ENCODE results near the gene DDOST. TPM values are rescaled to one million over a fixed set of nuclear protein-coding genes. Genes with fewer than 3 reads are reported as not detected.
A peak's percentile ranks its signal among the peaks of the same experiment; 100 is the strongest.

DDOST gene
- total RNA-seq, 1 donor from 2014 or later: 347 TPM

DNA sequence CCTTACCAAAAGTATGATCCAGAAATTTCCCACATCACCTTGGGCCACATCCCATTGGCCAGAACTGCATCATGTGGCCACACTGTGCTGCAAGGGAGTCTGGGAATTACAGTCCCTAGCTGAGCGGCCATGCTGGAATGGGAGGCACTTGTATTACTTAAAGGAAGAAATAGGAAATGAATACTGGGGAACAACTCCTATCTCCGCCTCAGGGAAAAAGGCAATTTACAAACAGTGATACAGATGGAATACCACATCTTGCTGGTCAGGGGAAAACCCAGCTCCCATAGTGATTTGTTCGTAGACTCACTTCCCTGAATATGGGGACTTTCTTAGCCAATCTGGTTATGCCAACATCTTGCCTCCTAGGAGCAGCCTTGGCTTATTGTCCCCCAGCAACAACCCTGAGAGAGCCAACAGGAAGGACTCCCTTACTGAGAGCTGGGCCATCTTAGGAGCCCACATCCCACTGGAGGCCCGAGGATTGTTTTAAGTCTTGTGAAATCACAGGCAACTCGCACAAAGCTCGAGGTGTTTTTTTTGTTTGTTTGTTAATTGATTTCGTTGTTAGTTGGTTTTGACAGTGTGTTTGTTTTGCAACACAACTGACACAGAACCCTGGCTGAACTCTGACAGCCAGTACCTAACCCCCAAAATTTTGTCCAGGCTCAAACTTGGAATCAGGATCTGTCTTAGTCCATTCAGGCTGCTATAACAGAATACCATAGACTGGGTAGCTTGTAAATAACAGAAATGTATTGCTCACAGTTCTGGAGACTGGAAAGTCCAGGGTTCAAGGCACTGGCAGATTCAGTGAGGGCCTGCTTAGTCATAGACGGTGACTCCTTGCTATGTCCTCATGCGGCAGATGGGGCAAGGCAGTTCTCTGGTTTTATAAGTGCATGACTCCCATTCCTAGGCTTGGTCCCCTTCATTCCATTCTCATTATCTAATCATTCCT, 57.4 kb downstream of the DDOST start:
- Histone ChIP-seq H3K4me3 (ENCODE audit: low read depth, low read length) (no peak overlapping the region), H3K27me3 (ENCODE audit: control insufficient read depth, insufficient read depth, low read length) (no peaks in the 10 kb centered on the region), H3K36me3 (ENCODE audit: control insufficient read depth, insufficient read depth, low read length) (no peaks in the 10 kb centered on the region)
- DNase-seq (ENCODE audit: low read depth): peak; percentile 82
- TF ChIP-seq CTCF (IDR thresholded peaks at IDR 0.05; ENCODE audit: insufficient read depth, low read length, poor library complexity, severe bottlenecking): no peak

DNA sequence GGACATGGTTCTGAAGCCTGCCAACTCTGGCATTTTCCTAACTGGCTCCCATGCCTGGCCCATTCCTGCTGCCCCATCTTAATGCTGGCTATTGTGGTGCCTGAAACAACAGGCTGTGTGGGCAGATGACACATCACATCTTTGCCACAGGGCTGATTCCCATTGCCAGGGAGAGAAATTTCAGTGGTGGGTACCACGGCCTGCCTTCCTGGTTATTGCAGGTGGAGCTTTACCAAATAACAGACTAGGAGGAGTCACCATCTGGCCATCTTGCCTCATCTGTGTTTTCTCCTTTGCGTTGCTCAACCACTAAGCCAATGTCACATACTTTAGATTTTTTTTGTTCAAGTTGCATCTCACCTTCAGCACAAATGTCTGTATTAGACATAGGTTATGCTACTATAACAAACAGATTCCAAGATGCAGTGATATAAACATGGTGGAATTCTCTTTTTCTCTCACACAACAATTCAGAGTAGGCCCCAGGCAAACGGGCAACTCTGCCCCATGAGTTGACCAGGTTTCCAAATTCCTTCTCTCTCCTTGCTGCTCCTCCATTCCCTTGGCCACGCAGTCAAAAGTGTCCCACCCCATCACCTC, 58.2 kb downstream of the DDOST start:
- H3K36me3 ChIP-seq (ENCODE audit: control insufficient read depth, insufficient read depth, low read length): no peaks in the 10 kb centered on the region
- no peaks in the 10 kb centered on the region for H3K27me3 ChIP-seq (ENCODE audit: control insufficient read depth, insufficient read depth, low read length)
- H3K4me3 ChIP-seq (ENCODE audit: low read depth, low read length): no peak overlapping the region
- no peak for DNase-seq (ENCODE audit: low read depth)
- TF ChIP-seq CTCF (IDR thresholded peaks at IDR 0.05; ENCODE audit: insufficient read depth, low read length, poor library complexity, severe bottlenecking): no peak

Other genes with a start within 250 kb of the DDOST start
- 39.8 and 42.6 TPM in 2 replicates for gene CAMK2N1, start 175.2 kb downstream of the DDOST start, total RNA-seq
- gene MUL1, start 153.2 kb downstream of the DDOST start, total RNA-seq: 43.0 and 46.5 TPM in 2 replicates
- 0.13 and 0.34 TPM in 2 replicates for gene FAM43B, start 108.8 kb downstream of the DDOST start, total RNA-seq
- 2.7 and 3.1 TPM in 2 replicates for gene CDA, start 72.3 kb downstream of the DDOST start, total RNA-seq
- 57.4 and 57.7 TPM in 2 replicates for gene PINK1, start 27.9 kb downstream of the DDOST start, total RNA-seq
- 1.3 and 1.6 TPM in 2 replicates for gene KIF17, start 56.6 kb upstream of the DDOST start, total RNA-seq
- 11.7 and 17.5 TPM in 2 replicates for gene SH2D5, start 71.3 kb upstream of the DDOST start, total RNA-seq
- 101 and 122 TPM in 2 replicates for gene HP1BP3, start 125.9 kb upstream of the DDOST start, total RNA-seq